ENCODE results near the gene PPAN.

PPAN gene, protein sequence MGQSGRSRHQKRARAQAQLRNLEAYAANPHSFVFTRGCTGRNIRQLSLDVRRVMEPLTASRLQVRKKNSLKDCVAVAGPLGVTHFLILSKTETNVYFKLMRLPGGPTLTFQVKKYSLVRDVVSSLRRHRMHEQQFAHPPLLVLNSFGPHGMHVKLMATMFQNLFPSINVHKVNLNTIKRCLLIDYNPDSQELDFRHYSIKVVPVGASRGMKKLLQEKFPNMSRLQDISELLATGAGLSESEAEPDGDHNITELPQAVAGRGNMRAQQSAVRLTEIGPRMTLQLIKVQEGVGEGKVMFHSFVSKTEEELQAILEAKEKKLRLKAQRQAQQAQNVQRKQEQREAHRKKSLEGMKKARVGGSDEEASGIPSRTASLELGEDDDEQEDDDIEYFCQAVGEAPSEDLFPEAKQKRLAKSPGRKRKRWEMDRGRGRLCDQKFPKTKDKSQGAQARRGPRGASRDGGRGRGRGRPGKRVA

DNA sequence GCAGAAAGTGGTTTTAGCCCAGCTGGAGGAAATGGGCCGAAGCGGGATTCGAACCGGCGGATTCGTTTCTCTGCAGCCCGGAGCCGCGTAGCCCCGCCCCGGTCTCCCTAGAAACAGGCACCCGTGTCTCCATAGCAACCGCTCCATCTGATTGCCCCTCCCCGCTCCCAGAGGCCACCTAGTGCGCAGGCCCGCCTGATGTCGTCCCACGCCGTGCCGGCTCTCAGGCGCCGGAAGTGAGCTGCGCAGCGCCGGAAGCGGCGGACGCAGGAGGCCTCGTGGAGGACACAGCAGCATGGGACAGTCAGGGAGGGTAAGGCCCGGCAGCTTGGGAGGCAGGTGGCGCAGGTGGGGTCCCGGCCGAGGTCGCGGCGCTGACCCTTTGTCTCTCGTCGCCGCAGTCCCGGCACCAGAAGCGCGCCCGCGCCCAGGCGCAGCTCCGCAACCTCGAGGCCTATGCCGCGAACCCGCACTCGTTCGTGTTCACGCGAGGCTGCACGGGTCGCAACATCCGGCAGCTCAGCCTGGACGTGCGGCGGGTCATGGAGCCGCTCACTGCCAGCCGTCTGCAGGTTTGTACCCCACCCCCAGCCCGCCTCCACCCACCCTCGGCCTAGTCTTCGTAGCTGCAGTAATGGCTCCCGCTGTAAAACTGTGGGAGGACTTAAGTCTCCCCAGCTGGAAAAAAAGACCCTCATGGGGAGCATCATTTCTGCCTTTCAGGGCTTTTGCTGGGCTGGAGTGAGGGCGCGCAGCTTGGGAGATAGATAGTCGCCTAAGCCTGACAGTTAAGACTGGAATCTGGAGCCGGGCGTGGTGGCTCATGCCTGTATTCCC is at the start of gene PPAN:
PPAN (plus strand) TSS at position 263 of the 837 bp plus-strand sequence; CDS start at position 296, 33 bp downstream.
- DNase-seq: peak; percentile 99

DNA sequence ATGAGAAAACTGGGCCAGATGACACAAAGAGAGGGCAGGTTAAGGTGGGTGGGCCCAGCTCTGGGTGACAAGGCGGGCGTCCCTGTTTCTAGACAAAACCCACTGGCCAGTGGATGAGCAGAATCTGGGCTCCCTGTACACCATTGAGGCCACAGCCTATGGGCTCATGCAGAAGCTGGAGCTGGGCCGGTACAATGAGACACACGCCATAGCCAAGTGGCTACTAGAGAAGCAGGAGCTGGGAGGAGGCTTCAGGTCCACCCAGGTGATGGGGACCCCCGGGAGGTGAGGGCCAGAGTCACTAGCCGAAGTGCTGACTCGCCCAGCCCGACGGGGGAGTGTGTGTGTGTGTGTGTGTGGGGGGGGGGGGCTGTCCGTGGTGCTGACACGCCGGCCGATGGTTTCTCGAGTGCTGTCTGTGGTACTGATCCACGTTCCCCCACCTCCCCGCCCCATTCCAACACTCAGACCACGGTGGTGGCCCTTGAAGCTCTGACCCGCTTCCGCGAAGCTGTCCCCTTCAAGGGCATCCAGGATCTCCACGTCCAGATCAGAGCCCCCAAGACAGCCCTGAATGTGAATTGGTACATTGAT is 44.3 kb upstream of the PPAN start:
- no peak for DNase-seq

DNA sequence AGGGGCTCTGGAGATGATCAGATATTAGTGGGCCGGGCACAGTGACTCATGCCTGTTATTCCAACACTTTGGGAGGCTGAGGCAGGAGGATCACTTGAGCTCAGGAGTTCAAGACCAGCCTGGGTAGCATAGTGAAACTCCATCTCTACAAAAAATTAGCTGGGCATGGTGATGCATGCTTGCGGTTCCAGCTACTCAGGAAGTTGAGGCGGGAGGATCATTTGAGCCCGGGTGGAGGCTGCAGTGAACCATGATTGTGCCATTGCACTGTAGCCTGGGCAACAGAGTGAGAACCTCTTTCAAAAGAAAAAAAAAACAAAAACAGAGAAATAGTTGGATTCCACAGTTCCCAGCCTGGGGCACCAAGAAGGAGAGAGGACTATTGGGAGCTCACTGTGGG is 38.0 kb upstream of the PPAN start:
- no peak for DNase-seq

DNA sequence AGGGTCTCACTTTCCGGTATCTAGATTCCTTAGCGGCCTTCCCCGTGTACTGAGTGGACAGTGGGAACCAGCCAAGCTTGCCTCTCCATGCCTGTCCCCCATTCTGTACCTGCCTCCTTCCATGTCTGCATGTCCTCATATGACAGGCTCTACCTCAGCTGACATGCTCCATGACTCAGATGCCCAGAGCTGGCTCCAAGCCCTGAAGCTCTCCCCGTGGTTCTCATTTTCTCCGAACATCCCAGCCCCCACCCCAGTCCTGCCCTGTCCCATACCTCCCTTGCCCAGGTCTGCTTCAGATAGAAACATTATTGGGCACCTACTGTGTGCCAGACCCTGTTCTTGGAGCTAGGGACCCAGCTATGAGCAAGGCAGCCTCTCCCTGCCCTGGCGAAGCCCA is 37.1 kb upstream of the PPAN start:
- no peak for DNase-seq

DNA sequence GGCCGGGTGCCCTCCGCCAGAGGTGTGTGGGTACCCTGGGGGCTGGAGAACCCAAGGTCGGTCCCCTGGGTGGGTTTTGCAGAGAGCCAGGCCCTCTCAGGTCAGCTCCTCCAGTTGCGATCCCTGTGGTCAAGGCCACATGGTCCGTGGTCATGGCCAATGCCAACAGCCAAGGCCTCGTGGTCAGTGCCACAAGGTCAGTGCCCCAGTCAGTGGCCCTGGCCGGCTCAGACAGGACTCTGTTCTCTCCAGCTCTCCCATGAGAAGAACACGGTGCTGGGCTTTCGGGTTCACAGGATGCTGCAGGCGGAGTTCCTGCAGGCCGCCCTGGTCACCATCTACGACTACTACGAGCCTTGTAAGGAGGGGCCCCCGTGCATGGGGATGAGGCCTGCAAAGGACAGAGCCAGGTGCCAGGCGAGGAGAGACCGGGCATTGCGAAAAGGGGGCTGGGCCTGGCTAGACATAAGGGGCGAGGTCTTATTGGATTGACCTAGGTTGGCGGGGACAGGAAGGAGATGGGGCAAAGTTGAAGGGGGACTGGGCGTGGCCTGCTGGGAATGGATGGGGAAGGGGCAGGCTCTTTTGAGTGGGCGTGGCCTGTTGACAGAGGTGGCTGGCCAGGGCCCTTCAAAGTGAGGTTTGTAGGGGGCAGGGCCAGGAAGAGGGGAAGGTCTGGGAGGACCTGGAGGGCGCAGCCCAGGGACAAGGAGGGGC is 35.3 kb upstream of the PPAN start:
- no peak for DNase-seq

DNA sequence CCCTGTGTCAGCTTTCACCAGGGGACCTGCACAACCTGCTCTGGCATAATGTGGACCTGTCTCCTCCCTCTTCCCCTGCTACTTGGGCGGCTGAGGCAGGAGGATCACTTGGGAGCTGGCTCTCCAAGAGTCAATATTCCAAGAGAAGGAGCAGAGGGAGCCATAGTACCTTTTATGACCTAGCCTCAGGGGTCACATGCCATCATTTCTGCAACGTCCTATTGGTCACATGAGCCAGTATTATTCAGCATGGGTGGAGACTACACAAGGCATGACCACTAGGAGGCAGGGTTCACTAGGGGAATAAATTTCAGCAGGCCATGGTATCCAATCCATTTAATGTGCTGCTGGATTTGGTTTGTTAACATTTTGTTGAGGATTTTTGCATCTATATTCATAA is 32.0 kb upstream of the PPAN start:
- no peak for DNase-seq

DNA sequence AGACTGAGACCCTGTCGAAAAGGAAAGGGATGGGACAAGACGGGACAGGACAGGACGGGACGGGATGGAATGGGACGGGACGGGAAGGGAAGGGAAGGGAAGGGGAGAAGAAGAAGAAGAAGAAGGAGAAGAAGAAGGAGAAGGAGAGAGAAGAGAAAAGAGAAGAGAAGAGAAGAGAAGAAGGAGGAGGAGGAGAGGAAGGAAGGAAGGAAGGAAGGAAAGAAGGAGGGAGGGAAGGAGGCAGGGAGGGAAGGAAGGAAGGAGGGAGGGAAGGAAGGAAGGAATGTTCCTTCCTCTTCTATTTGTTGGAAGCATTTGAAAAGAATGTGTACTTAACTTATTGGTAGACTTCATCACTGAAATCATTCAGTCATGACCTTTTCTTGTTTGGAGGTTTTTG is 29.6 kb upstream of the PPAN start:
- no peak for DNase-seq

DNA sequence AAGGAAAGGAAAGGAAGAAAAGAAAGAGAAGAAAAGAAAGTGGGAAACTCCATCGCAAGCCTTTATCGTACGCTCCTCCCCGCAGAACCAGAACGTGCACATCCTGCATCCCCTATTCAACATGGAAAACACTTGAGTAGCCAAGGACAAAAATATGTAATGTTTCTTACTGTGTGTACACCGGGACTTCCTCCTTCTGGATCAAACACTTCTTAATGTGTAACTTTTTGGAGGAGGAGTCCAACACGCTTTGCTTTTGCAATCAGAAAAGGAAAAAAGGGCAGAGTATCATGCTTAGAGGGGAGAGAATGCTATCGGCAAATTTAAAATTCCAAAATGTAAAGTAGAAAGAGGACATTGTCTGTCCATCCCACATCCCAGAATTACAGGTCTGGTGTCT is 27.8 kb upstream of the PPAN start:
- DNase-seq: no peak

DNA sequence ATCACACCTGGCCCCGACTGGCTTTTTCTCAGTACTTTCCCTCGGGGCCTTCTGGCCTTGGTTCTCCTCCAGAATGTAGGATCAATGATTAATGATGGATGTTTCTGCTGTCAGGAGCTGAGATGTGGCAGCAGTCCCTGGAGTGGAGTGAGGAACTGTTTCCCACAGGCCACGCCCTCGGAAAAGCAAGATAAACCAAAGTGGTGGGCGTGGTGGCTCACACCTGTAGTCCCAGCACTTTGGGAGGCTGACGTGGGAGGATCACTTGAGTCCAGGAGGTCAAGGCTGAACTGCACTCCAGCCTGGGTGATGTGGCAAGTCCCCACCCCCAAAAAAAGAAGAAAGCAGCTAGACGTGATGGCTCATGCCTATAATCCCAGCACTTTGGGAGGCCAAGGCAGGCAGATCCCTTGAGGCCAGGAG is 27.1 kb upstream of the PPAN start:
- DNase-seq: no peak

DNA sequence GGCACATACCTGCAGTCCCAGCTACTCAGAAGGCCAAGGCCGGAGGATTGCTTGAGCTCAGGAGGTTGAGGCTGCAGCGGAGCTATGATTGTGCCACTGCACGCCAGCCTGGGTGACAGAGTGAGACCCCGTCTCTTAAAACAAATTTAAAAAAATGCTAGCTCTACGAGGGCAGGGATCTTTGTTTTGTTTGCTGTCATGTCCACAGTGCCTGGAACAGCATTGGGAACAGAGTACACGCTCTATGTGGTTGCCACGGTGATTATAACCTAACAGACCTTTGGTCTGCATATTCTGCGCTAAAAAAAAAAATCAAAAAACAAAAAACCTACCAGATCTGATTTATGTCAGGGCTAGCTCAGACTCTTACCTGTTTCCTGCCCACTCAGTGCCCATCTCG is 22.3 kb upstream of the PPAN start:
- no peak for DNase-seq

DNA sequence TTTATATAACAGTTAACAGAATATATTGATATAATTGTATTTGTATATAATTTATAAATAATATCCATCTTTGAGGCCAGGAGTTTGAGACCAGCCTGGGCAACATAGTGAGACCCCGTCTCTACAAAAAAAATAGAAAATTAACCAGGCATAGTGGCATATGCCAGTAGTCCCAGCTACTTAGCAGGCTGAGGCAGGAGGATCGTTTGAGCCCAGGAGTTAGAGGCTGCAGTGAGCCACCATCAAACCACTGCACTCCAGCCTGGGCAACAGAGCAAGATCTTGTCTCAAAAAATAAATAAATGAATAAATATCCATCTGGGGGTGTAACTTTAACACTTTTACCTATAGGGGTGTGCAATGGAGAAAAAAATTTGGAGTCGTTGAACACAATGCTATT is 21.4 kb upstream of the PPAN start:
- DNase-seq: no peak

DNA sequence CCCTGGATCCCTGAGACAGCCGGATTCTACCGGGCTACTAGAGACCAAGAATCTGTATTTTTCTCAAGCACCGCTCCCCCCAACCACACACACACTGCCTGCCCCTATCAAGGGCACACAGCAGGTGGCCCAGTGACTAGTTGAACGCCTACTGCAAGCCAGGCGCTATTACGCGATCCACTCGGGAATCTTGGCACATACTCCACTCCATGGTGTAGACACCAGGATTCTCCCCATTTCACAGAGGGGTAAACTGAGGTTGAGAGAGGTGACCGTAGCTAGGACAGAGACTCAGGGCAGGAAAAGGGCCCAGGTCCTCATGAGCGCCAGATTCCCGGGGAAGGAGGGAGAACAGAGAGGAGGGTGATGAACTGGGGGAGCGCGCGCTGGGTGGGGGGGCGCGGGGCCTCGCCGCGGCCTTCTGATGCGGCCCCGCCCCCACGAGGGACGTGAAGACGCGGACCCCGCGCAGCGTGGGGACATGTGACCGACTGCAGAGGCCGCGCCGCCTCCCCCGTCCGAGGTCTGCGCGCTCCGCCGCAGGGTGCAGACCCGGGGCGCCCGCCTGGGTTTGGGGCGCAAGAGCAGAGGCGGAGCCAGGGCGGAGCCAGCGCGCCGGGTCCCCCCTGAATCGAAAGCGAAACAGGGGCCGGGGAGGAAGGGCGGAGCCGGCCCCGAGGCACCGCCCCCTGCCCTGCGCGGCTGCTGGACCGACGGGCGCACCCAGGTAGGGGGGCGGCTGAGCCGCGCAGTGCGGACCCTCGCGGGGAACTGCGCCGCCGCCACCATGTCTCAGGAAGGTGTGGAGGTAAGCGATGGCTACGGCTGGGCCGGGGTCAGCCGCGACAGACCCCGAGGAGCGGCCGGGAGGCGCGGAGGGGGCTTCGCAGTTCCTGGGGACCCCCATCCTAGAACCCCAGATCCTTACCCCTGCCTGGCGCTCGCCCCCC is 20.2 kb upstream of the PPAN start, which contains the start of gene SHFL:
SHFL (plus strand) TSS at position 677 of the 950 bp plus-strand sequence; CDS start at position 788, 111 bp downstream.
- DNase-seq: peak; percentile 50

DNA sequence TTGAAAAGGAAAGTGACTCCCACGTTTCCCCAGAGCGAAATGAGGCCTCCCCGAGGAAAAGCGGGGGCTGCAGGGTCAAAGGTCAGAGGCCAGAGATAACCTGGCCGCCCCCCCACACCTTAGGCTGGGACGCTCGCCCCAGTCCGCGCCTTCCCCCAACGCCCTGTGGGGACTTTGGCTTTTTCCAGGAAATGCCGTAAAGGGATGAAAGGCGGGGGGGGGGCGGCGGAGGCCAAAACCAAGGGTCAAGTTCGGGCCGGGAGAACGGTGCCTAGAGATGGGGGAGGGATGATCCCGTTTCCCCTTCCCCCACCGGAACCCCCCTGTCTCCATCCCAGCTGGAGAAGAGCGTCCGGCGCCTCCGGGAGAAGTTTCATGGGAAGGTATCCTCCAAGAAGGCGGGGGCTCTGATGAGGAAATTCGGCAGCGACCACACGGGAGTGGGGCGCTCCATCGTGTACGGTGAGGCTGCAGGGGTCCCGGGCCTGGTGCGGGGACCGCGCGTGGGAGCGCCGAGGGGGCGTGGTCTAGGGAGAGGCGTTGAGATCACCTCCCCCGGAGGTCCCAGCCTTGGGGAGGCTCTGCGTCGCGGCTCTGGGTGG is 19.5 kb upstream of the PPAN start:
- DNase-seq: no peak

DNA sequence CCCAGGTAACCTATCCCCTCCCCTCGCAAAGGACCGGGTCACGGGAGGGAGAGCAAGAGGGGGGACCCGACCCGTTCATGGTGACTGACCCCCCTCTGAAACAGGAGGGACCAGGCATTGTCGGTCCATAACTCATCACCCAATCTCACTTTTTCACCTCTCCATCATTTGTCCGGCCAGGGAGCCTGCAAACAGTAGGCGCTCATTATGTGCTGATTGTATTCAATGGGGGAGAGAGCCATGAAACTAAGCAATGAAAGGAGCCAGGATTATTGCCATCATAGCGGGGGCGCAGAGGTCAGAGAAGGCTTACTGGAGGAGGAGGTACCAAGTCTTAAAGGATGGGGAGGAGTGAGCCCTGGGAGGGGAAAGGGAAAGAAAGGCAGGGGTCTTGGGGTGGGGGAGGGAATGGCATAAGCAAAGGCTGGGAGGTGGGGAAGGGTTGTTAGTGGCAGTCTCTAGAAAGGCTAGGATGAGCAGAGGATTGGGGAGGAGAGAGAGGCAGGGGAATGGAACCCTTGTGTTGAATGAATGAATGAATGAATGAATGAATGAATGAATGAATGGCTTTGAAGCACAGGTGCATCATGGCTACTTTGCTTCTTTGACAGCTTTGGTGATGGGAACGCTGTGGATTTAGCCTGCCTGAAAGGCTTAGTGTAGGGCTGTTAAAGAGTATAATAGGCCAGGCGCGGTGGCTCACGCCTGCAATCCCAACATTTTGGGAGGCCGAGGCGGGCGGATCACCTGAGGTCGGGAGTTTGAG is 18.7 kb upstream of the PPAN start:
- DNase-seq: no peak

DNA sequence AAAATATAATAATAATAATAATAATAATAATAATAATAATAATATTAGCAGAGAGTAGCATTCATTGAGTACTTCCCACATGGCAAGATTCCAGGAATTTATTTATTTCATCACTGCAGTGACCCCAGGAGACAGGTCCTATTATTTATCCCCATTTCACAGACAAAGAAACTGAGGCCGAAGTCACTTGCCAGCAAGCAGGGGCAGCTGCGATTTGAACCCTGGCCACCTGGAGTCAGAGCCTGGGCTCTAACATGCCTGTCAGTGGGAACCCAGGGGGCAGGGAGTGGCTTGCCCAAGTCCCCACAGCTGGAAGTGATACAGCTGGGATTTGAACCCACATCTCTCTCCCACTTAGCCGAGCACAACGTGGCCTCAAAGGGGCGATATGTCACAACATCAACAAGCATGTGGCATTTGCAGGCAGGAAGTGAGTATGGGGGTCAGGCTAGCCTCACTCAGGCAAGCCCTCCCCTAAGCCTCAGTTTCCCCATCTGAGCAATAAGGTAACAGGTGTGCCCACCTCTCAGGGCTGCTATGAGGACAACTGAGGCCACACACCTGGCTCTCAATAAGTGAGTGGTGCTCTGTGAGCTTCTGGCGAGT is 17.1 kb upstream of the PPAN start:
- no peak for DNase-seq

DNA sequence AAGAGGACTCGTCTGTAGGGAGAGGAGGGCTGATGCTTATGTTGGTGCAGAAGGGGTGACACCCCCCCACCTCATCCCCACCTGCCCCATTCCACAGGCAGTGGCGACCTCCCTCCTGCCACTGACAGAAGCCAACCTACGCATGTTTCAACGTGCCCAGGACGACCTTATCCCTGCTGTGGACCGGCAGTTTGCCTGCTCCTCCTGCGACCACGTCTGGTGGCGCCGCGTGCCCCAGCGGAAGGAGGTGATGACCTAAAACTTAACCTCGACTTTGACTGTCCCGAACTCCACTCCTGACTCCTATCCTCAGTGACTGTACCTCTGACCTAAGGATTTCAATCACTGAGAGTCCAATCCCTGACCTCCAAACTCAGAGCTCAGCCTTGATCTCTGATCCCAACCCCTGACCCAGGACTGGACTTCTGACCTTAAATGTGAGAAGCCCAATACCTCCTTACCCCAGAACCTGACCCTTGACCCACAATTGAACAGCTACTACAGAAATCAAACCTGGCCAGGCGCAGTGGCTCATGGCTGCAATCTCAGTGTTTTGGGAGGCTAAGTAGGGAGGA is 16.3 kb upstream of the PPAN start:
- DNase-seq: no peak

DNA sequence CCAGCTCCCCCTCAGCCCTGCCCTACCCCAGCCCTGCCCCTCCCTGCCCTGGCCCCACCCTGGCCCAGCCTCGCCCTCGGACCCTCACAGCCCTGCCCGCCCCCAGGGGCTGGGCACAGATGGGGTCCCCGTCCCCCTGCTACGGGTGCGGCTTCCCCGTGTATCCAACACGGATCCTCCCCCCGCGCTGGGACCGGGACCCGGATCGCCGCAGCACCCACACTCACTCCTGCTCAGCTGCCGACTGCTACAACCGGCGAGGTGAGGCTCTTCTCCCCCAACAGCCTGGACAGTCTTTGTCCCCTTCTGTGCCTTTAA is 14.8 kb upstream of the PPAN start:
- no peak for DNase-seq

DNA sequence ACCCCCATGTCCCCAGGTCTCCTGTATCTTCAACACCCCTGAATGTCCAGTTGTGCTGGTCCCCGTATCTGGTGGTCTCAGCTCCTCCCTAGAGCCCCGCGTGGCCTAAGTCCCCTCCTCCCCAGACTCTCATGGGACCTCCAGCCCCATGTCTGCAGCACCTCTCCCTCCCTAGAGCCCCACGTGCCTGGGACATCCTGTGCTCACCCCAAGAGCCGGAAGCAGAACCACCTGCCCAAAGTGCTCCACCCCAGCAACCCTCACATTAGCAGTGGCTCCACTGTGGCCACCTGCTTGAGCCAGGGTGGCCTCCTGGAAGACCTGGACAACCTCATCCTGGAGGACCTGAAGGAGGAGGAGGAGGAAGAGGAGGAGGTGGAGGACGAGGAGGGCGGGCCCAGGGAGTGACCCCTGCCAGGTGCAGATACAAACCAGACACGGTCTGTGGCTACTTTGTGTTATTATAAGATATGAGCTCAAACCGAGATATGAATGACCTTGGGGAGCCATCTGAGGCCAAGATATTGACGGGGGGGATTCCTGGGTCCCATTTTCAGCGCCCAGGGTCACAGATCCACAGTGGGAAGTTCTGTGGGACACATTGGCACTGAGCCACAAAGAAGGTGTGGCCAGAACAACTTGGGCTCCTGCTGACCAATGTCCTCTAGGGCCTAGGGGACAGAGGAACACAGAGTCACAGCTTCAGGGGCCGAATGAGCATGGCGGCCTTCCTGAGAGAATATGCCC is 14.1 kb upstream of the PPAN start:
- DNase-seq: no peak
